Measurements from ENCODE around the gene PAQR3.

DNA sequence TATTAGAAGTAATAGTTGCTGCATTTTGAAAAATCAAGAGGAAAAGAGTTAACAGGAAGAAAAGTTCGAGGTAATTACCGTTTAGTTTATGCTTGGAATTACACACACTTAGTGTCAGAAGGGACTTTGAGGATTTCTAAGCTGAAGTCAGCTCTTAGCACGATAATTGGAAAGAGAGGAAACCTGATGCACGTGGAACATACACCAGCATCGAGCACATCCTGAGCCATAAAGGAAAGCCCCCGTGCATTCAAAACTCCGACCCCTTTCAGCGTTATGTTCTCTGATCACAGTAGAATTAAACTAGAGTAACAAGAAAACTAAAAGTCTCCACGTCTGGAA, 400 bp upstream of the PAQR3 start:
- TF ChIP-seq CTCF (IDR thresholded peaks at IDR 0.05 in 8 of 11, conservative IDR thresholded peaks at IDR 0.05 in 3 of 11) (no peak), POLR2A (IDR thresholded peaks at IDR 0.05) (no peak), POLR2AphosphoS5 (IDR thresholded peaks at IDR 0.05) (no peak)
